Activated CD8-positive, alpha-beta T cell treated with anti-CD3 and anti-CD28 coated beads for 36 hours (primary cell): ENCODE results near the gene EEF1A2. TPM values are rescaled to one million over a fixed set of nuclear protein-coding genes. Genes with fewer than 3 reads are reported as not detected.

Source experiments
- ATAC-seq: fragments of 200-7000 bp; cut with Tn5 transposase; one replicate; pipeline ENCODE4 v1.10.0; 2021; ENCODE audit warnings: mild to moderate bottlenecking, moderate library complexity
- CTCF ChIA-PET: fragments of 350-600 bp; sonication (Branson Sonifier 250); formaldehyde crosslinking; loops from one replicate; lab custom pipeline; 2021; ENCODE audit warnings: antibody characterized with exemption; lab: Charles Lee
- POLR2A ChIA-PET: fragments of 350-600 bp; sonication (Branson Sonifier 250); formaldehyde crosslinking; loops from one replicate; lab custom pipeline; 2021; ENCODE audit warnings: antibody characterized with exemption; lab: Charles Lee
- DNase-seq: peaks from one replicate; pipeline ENCODE4 v3.0.0-alpha.2; 2020
- H3K27ac Mint-ChIP-seq: one replicate; pipeline ENCODE4 v1.8.0; 2021; ENCODE audit warnings: mild to moderate bottlenecking, mixed read lengths
- H3K27me3 Mint-ChIP-seq: one replicate; pipeline ENCODE4 v1.8.0; 2021; ENCODE audit warnings: mixed read lengths
- H3K36me3 Mint-ChIP-seq: one replicate; pipeline ENCODE4 v1.8.0; 2021; ENCODE audit warnings: low read depth, mixed read lengths
- H3K4me1 Mint-ChIP-seq: one replicate; pipeline ENCODE4 v1.8.0; 2021; ENCODE audit warnings: low read depth, mixed read lengths
- H3K4me3 Mint-ChIP-seq: one replicate; pipeline ENCODE4 v1.8.0; 2021; ENCODE audit warnings: mild to moderate bottlenecking, moderate library complexity, mixed read lengths
- H3K9me3 Mint-ChIP-seq: one replicate; pipeline ENCODE4 v1.8.0; 2021; ENCODE audit warnings: mixed read lengths
- CTCF ChIP-seq: fragments of 200-600 bp; IDR thresholded peaks from one replicate; pipeline ENCODE4 v1.8.0; 2022; ENCODE audit warnings: antibody characterized with exemption, mild to moderate bottlenecking
- intact Hi-C: fragments of 100-400 bp; cut with micrococcal nuclease; formaldehyde crosslinking; loops from one replicate; pipeline ENCODE4 v1.10.0; 2022
- total RNA-seq, 2 experiments: library from RNA; stranded (reverse); gene quantifications; one replicate each; pipeline ENCODE4 v1.2.3, GENCODE V29; 2021

EEF1A2 gene
- total RNA-seq, 2 experiments from 2014 or later = 1.4 to 2.2 TPM

- no peak for ATAC-seq
- Mint-ChIP-seq H3K4me1 (peaks cover 14% of the 10 kb centered on the region), H3K4me3 (no peak overlapping the region)
These were observed 27.1 kb upstream of the EEF1A2 start for GRCh38 chr20:63525971-63526370.

GRCh38 chr20:63525185-63525584 lies 26.3 kb upstream of the EEF1A2 start:
- no peak for DNase-seq
- Mint-ChIP-seq H3K4me1 (peaks cover 14% of the 10 kb centered on the region), H3K4me3 (no peak overlapping the region), H3K9me3 (peaks cover 6% of the 10 kb centered on the region), H3K27ac (no peak overlapping the region), H3K36me3 (peaks cover 30% of the 10 kb centered on the region), H3K27me3 (no peaks in the 10 kb centered on the region)
- ATAC-seq = no peak
- ChIA-PET CTCF (interaction anchor here (1.4 kb wide), 1 partner anchor 28 kb away, joined by 3 read pairs; no protein-coding TSS in a partner anchor), POLR2A (no interaction called here)
- TF ChIP-seq CTCF = no peak
- intact Hi-C loops = no loop called here

More at GRCh38 chr20:63525971-63526370, 27.1 kb upstream of the EEF1A2 start:
- DNase-seq = no peak
- intact Hi-C loops = no loop called here
- ChIA-PET POLR2A (interaction anchor here (1.0 kb wide), 1 partner anchor 156 kb away, joined by 4 read pairs; no protein-coding TSS in a partner anchor), CTCF (interaction anchor here (1.0 to 1.4 kb wide), 2 partner anchors 12 to 29 kb away, joined by 3 read pairs; partner anchors contain the start of gene PTK6)
- Mint-ChIP-seq H3K27me3 (no peaks in the 10 kb centered on the region), H3K36me3 (peaks cover 30% of the 10 kb centered on the region), H3K9me3 (peaks cover 6% of the 10 kb centered on the region), H3K27ac (no peak overlapping the region)
- TF ChIP-seq CTCF = no peak

GRCh38 chr20:63522981-63523611 lies 24.2 kb upstream of the EEF1A2 start:
- H3K27me3 Mint-ChIP-seq = no peaks in the 10 kb centered on the region
- no peak for ATAC-seq
- POLR2A ChIA-PET = interaction anchor here (0.7 to 4.4 kb wide), 5 partner anchors 8 to 384 kb away, joined by 3 to 48 read pairs (median 3); partner anchors contain the start of genes GMEB2 and PTK6
- peaks cover 6% of the 10 kb centered on the region for H3K9me3 Mint-ChIP-seq
- H3K36me3 Mint-ChIP-seq = peaks cover 30% of the 10 kb centered on the region
- intact Hi-C loops = no loop called here
- DNase-seq = no peak
- peak overlapping the region; percentile 63 for H3K4me3 Mint-ChIP-seq
- peaks cover 14% of the 10 kb centered on the region for H3K4me1 Mint-ChIP-seq
- no peak for TF ChIP-seq CTCF
- H3K27ac Mint-ChIP-seq = no peak overlapping the region
- CTCF ChIA-PET = interaction anchor here (2.0 to 3.8 kb wide), 2 partner anchors 14 to 27 kb away, joined by 7 to 22 read pairs; partner anchors contain the start of gene PTK6

GRCh38 chr20:63522091-63522868 lies 23.4 kb upstream of the EEF1A2 start:
- H3K27ac Mint-ChIP-seq = peak overlapping the region; percentile 24
- CTCF ChIA-PET = interaction anchor here (2.0 to 3.8 kb wide), 2 partner anchors 15 to 26 kb away, joined by 7 to 22 read pairs; partner anchors contain the start of gene PTK6
- H3K4me3 Mint-ChIP-seq = peak overlapping the region; percentile 63
- DNase-seq (no peak), ATAC-seq (no peak)
- peaks cover 6% of the 10 kb centered on the region for H3K9me3 Mint-ChIP-seq
- no peak for TF ChIP-seq CTCF
- no peaks in the 10 kb centered on the region for H3K27me3 Mint-ChIP-seq
- H3K36me3 Mint-ChIP-seq = peaks cover 30% of the 10 kb centered on the region
- peaks cover 11% of the 10 kb centered on the region for H3K4me1 Mint-ChIP-seq
- POLR2A ChIA-PET = interaction anchor here (0.7 to 4.4 kb wide), 6 partner anchors 9 to 383 kb away, joined by 3 to 48 read pairs (median 4); partner anchors contain the start of gene PTK6
- intact Hi-C loops = no loop called here
